ENCODE data around the gene TOP3A. TPM values are rescaled to one million over a fixed set of nuclear protein-coding genes. Genes with fewer than 3 reads are reported as not detected.

Gene TOP3A
- polyA plus RNA-seq, 1 donor (not counting 4 experiments of a cell fraction or from before 2014, with no cell fraction given) = 11.6 TPM

DNA sequence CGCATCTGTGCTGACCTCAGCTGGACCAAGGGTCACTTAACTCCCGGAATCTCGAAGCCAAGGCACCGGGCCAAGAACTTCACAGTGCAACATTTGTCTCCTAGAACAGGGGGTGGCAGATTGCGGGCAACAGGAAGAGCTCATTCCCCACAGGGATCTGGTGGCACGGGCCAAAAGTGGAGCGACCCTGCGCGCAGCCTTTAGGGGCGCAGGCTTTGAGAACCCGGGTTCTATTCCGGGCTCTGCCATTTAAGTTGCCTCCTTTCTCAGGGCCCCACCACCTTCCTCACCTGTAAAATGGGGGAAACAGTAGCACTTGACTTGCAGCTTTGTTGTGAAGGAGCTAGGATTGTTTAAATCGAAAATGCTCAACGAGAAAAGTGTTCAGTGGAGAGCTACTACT lies 47.9 kb upstream of the TOP3A start:
- peak overlapping the region; percentile 75 for H3K4me2 ChIP-seq (ENCODE audit: control insufficient read depth, extremely low read depth, insufficient read depth, low read depth, low read length)
- H3K27me3 ChIP-seq (ENCODE audit: control insufficient read depth, extremely low read depth, insufficient read depth, low read length) = no peaks in the 10 kb centered on the region
- FAIRE-seq (no peak), DNase-seq (ENCODE audit: low read depth, low spot score) (no peak)
- no peaks in the 10 kb centered on the region for H3K9me1 ChIP-seq (ENCODE audit: control insufficient read depth, extremely low read depth, insufficient read depth, low read length)
- peak overlapping the region; percentile 82 to 96 (median 86) for H3K4me3 ChIP-seq (ENCODE audit: control insufficient read depth in 2 of 3, extremely low read depth in 1 of 3, insufficient read depth in 2 of 3, low read depth in 1 of 3, low read length in 3 of 3)
- no peaks in the 10 kb centered on the region for H3K9me3 ChIP-seq (ENCODE audit: control insufficient read depth, low read depth, low read length)
- H3K79me2 ChIP-seq (ENCODE audit: control insufficient read depth, insufficient read depth, low read length) = peaks cover 4% of the 10 kb centered on the region
- TF ChIP-seq, protein P1, sequence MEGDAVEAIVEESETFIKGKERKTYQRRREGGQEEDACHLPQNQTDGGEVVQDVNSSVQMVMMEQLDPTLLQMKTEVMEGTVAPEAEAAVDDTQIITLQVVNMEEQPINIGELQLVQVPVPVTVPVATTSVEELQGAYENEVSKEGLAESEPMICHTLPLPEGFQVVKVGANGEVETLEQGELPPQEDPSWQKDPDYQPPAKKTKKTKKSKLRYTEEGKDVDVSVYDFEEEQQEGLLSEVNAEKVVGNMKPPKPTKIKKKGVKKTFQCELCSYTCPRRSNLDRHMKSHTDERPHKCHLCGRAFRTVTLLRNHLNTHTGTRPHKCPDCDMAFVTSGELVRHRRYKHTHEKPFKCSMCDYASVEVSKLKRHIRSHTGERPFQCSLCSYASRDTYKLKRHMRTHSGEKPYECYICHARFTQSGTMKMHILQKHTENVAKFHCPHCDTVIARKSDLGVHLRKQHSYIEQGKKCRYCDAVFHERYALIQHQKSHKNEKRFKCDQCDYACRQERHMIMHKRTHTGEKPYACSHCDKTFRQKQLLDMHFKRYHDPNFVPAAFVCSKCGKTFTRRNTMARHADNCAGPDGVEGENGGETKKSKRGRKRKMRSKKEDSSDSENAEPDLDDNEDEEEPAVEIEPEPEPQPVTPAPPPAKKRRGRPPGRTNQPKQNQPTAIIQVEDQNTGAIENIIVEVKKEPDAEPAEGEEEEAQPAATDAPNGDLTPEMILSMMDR (optimal IDR thresholded peaks at IDR 0.05 in 1 of 3, IDR thresholded peaks at IDR 0.05 in 1 of 3, conservative IDR thresholded peaks at IDR 0.05 in 1 of 3; ENCODE audit: extremely low read depth in 1 of 3, insufficient read depth in 2 of 3, low read length in 3 of 3) = no peak
- TF ChIP-seq EZH2 (IDR thresholded peaks at IDR 0.05; ENCODE audit: low read length) = no peak
- H4K20me1 ChIP-seq (ENCODE audit: control insufficient read depth, extremely low read depth, insufficient read depth, low read length) = no peaks in the 10 kb centered on the region
- H2AFZ ChIP-seq (ENCODE audit: control insufficient read depth, low read length) = peak overlapping the region; percentile 83
- no peaks in the 10 kb centered on the region for H3K36me3 ChIP-seq (ENCODE audit: control insufficient read depth in 2 of 2, extremely low read depth in 1 of 2, insufficient read depth in 2 of 2, low read length in 2 of 2)
- dilution Hi-C loops (cut with MboI; ENCODE audit: extremely low pct_ligation_motif_present, low sequenced_read_pairs) = no loop called here
- peak overlapping the region; percentile 60 for H3K27ac ChIP-seq (ENCODE audit: control insufficient read depth, insufficient read depth, low read length)
- peak overlapping the region; percentile 78 for H3K9ac ChIP-seq (ENCODE audit: control insufficient read depth, extremely low read depth, insufficient read depth, low read length)
- peaks cover 7% of the 10 kb centered on the region for H3K4me1 ChIP-seq (ENCODE audit: control insufficient read depth, extremely low read depth, insufficient read depth, low read length)

DNA sequence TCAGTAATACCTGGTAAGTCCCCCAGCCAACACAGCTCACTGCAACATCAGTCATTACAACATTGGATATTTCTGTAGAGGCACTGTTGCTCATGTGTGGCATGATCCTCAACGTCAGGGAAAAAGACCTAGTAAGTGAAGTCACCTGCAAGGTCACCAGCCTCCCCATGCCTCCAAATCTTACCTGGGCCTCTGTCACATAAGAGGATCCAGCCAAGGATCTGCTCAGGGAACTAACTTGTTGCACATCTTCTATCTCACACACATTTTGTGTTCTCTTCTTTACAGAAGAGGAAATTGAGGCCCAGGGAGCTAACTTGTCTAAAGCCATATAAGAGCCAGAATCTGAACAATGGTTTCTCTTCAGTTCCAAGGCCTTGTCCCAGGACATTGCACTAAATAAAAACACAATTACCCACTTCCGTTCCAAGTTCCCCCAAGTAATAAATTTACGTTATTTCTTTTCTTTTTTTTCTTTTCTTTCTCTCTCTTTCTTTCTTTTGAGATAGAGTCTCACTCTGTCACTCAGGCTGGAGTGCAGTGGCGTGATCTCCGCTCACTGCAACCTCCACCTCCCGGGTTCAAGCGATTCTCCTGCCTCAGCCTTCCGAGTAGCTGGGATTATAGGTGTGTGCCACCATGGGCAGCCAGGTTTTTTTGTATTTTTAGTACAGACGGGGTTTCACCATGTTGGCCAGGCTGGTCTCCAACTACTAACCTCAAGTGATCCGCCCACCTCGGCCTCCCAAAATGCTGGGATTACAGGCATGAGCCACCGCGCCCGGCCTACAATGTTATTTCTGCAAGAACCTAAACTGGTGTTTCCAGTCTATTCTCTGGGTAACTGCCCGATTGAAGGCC lies 47.3 kb upstream of the TOP3A start:
- Histone ChIP-seq H3K27me3 (ENCODE audit: control insufficient read depth, extremely low read depth, insufficient read depth, low read length) (no peaks in the 10 kb centered on the region), H2AFZ (ENCODE audit: control insufficient read depth, low read length) (peak overlapping the region; percentile 83), H3K36me3 (ENCODE audit: control insufficient read depth in 2 of 2, extremely low read depth in 1 of 2, insufficient read depth in 2 of 2, low read length in 2 of 2) (no peaks in the 10 kb centered on the region), H3K79me2 (ENCODE audit: control insufficient read depth, insufficient read depth, low read length) (peaks cover 4% of the 10 kb centered on the region), H3K4me1 (ENCODE audit: control insufficient read depth, extremely low read depth, insufficient read depth, low read length) (peaks cover 10% of the 10 kb centered on the region), H3K4me3 (ENCODE audit: control insufficient read depth in 2 of 3, extremely low read depth in 1 of 3, insufficient read depth in 2 of 3, low read depth in 1 of 3, low read length in 3 of 3) (peak overlapping the region; percentile 82 to 96 (median 86)), H3K9me1 (ENCODE audit: control insufficient read depth, extremely low read depth, insufficient read depth, low read length) (no peaks in the 10 kb centered on the region), H3K9me3 (ENCODE audit: control insufficient read depth, low read depth, low read length) (no peaks in the 10 kb centered on the region), H3K9ac (ENCODE audit: control insufficient read depth, extremely low read depth, insufficient read depth, low read length) (peak overlapping the region; percentile 78), H4K20me1 (ENCODE audit: control insufficient read depth, extremely low read depth, insufficient read depth, low read length) (no peaks in the 10 kb centered on the region), H3K27ac (ENCODE audit: control insufficient read depth, insufficient read depth, low read length) (no peak overlapping the region), H3K4me2 (ENCODE audit: control insufficient read depth, extremely low read depth, insufficient read depth, low read depth, low read length) (peak overlapping the region; percentile 75)
- dilution Hi-C loops (cut with MboI; ENCODE audit: extremely low pct_ligation_motif_present, low sequenced_read_pairs) = no loop called here
- FAIRE-seq = no peak
- TF ChIP-seq, protein P1 (optimal IDR thresholded peaks at IDR 0.05 in 1 of 3, IDR thresholded peaks at IDR 0.05 in 1 of 3, conservative IDR thresholded peaks at IDR 0.05 in 1 of 3; ENCODE audit: extremely low read depth in 1 of 3, insufficient read depth in 2 of 3, low read length in 3 of 3) = no peak
- TF ChIP-seq EZH2 (IDR thresholded peaks at IDR 0.05; ENCODE audit: low read length) = no peak
- DNase-seq (ENCODE audit: low read depth, low spot score) = no peak

Data from keratinocyte (primary cell).